ENCODE measurements around the gene PSTK.

PSTK gene

GRCh38 chr10:123021517-123021916 lies 41.3 kb downstream of the PSTK start:
- DNase-seq: no peak

GRCh38 chr10:123024540-123024939 lies 44.3 kb downstream of the PSTK start:
- no peak for DNase-seq

GRCh38 chr10:123026302-123026701 lies 46.1 kb downstream of the PSTK start:
- no peak for DNase-seq

GRCh38 chr10:123027861-123028260 lies 47.7 kb downstream of the PSTK start:
- peak; percentile 40 for DNase-seq

- no peak for DNase-seq
Observed at GRCh38 chr10:123031124-123031523, 50.9 kb downstream of the PSTK start.

GRCh38 chr10:123034332-123034731 lies 54.1 kb downstream of the PSTK start:
- no peak for DNase-seq

GRCh38 chr10:123035467-123036086 lies 55.4 kb downstream of the PSTK start:
- DNase-seq: no peak

GRCh38 chr10:123038782-123039631 lies 58.8 kb downstream of the PSTK start:
- DNase-seq: no peak

- no peak for DNase-seq
Observed at GRCh38 chr10:123039632-123039930, 59.4 kb downstream of the PSTK start.

Measured in DMS79 treated with DMSO at 0.1 percent for 48 hours (cell line).